ENCODE measurements around the gene FBXW7.
A peak's percentile ranks its signal among the peaks of the same experiment; 100 is the strongest.

FBXW7 gene

GRCh38 chr4:152512483-152512882, 23.4 kb downstream of the FBXW7 start:
- no peak overlapping the region for H3K4me3 ChIP-seq (ENCODE audit: low read depth, low read length)
- H3K36me3 ChIP-seq (ENCODE audit: control insufficient read depth, insufficient read depth, low read length): no peaks in the 10 kb centered on the region
- no peak overlapping the region for H3K27ac ChIP-seq (ENCODE audit: low read depth, low read length)
- peaks cover 15% of the 10 kb centered on the region for H3K4me1 ChIP-seq (ENCODE audit: control insufficient read depth, insufficient read depth, low read length)
- H3K9me3 ChIP-seq (ENCODE audit: control insufficient read depth, insufficient read depth, low read depth, low read length): no peaks in the 10 kb centered on the region
- H3K9ac ChIP-seq (ENCODE audit: low read length): no peak overlapping the region
- no peaks in the 10 kb centered on the region for H3K27me3 ChIP-seq (ENCODE audit: control insufficient read depth, insufficient read depth, low read length)

- H3K9me3 ChIP-seq (ENCODE audit: control insufficient read depth, insufficient read depth, low read depth, low read length): no peaks in the 10 kb centered on the region
- no peak overlapping the region for H3K9ac ChIP-seq (ENCODE audit: low read length)
- H3K36me3 ChIP-seq (ENCODE audit: control insufficient read depth, insufficient read depth, low read length): no peaks in the 10 kb centered on the region
- no peak overlapping the region for H3K27ac ChIP-seq (ENCODE audit: low read depth, low read length)
- no peaks in the 10 kb centered on the region for H3K27me3 ChIP-seq (ENCODE audit: control insufficient read depth, insufficient read depth, low read length)
- no peak overlapping the region for H3K4me3 ChIP-seq (ENCODE audit: low read depth, low read length)
- H3K4me1 ChIP-seq (ENCODE audit: control insufficient read depth, insufficient read depth, low read length): peaks cover 9% of the 10 kb centered on the region
These were observed 25.3 kb downstream of the FBXW7 start for GRCh38 chr4:152510349-152511147.

- Histone ChIP-seq H3K36me3 (ENCODE audit: control insufficient read depth, insufficient read depth, low read length) (no peaks in the 10 kb centered on the region), H3K4me1 (ENCODE audit: control insufficient read depth, insufficient read depth, low read length) (peaks cover 6% of the 10 kb centered on the region), H3K4me3 (ENCODE audit: low read depth, low read length) (no peak overlapping the region), H3K27ac (ENCODE audit: low read depth, low read length) (no peak overlapping the region), H3K9ac (ENCODE audit: low read length) (no peak overlapping the region), H3K27me3 (ENCODE audit: control insufficient read depth, insufficient read depth, low read length) (no peaks in the 10 kb centered on the region), H3K9me3 (ENCODE audit: control insufficient read depth, insufficient read depth, low read depth, low read length) (no peaks in the 10 kb centered on the region)
These were observed 26.2 kb downstream of the FBXW7 start for GRCh38 chr4:152509595-152510225.

- Histone ChIP-seq H3K27me3 (ENCODE audit: control insufficient read depth, insufficient read depth, low read length) (no peaks in the 10 kb centered on the region), H3K9me3 (ENCODE audit: control insufficient read depth, insufficient read depth, low read depth, low read length) (no peaks in the 10 kb centered on the region), H3K9ac (ENCODE audit: low read length) (no peak overlapping the region), H3K4me3 (ENCODE audit: low read depth, low read length) (no peak overlapping the region), H3K27ac (ENCODE audit: low read depth, low read length) (no peak overlapping the region), H3K36me3 (ENCODE audit: control insufficient read depth, insufficient read depth, low read length) (no peaks in the 10 kb centered on the region), H3K4me1 (ENCODE audit: control insufficient read depth, insufficient read depth, low read length) (no peaks in the 10 kb centered on the region)
These were observed 27.1 kb downstream of the FBXW7 start for GRCh38 chr4:152508818-152509217.

- Histone ChIP-seq H3K36me3 (ENCODE audit: control insufficient read depth, insufficient read depth, low read length) (no peaks in the 10 kb centered on the region), H3K4me3 (ENCODE audit: low read depth, low read length) (no peak overlapping the region), H3K27ac (ENCODE audit: low read depth, low read length) (no peak overlapping the region), H3K27me3 (ENCODE audit: control insufficient read depth, insufficient read depth, low read length) (no peaks in the 10 kb centered on the region), H3K4me1 (ENCODE audit: control insufficient read depth, insufficient read depth, low read length) (no peaks in the 10 kb centered on the region), H3K9me3 (ENCODE audit: control insufficient read depth, insufficient read depth, low read depth, low read length) (no peaks in the 10 kb centered on the region), H3K9ac (ENCODE audit: low read length) (no peak overlapping the region)
These were observed 27.5 kb downstream of the FBXW7 start for GRCh38 chr4:152508386-152508785.

GRCh38 chr4:152503653-152504290, 32.1 kb downstream of the FBXW7 start:
- peaks cover 9% of the 10 kb centered on the region; the same call in 1 of the 2 replicates for H3K4me1 ChIP-seq (ENCODE audit: control insufficient read depth, insufficient read depth, low read length)
- no peaks in the 10 kb centered on the region for H3K9me3 ChIP-seq (ENCODE audit: control insufficient read depth, insufficient read depth, low read depth, low read length)
- H3K4me3 ChIP-seq (ENCODE audit: low read depth, low read length): no peak overlapping the region
- H3K27ac ChIP-seq (ENCODE audit: low read depth, low read length): no peak overlapping the region
- no peaks in the 10 kb centered on the region for H3K27me3 ChIP-seq (ENCODE audit: control insufficient read depth, insufficient read depth, low read length)
- no peaks in the 10 kb centered on the region for H3K36me3 ChIP-seq (ENCODE audit: control insufficient read depth, insufficient read depth, low read length)
- H3K9ac ChIP-seq (ENCODE audit: low read length): no peak overlapping the region

- Histone ChIP-seq H3K9ac (ENCODE audit: low read length) (no peak overlapping the region), H3K27ac (ENCODE audit: low read depth, low read length) (peak overlapping the region; percentile 18; the same call in 1 of the 2 replicates), H3K27me3 (ENCODE audit: control insufficient read depth, insufficient read depth, low read length) (no peaks in the 10 kb centered on the region), H3K9me3 (ENCODE audit: control insufficient read depth, insufficient read depth, low read depth, low read length) (no peaks in the 10 kb centered on the region), H3K4me3 (ENCODE audit: low read depth, low read length) (no peak overlapping the region), H3K36me3 (ENCODE audit: control insufficient read depth, insufficient read depth, low read length) (no peaks in the 10 kb centered on the region), H3K4me1 (ENCODE audit: control insufficient read depth, insufficient read depth, low read length) (peaks cover 9% of the 10 kb centered on the region; the same call in 1 of the 2 replicates)
These were observed 33.9 kb downstream of the FBXW7 start for GRCh38 chr4:152501846-152502536.

GRCh38 chr4:152500800-152501434, 35.0 kb downstream of the FBXW7 start:
- Histone ChIP-seq H3K9ac (ENCODE audit: low read length) (no peak overlapping the region), H3K4me1 (ENCODE audit: control insufficient read depth, insufficient read depth, low read length) (peaks cover 9% of the 10 kb centered on the region; the same call in 1 of the 2 replicates), H3K27ac (ENCODE audit: low read depth, low read length) (no peak overlapping the region), H3K27me3 (ENCODE audit: control insufficient read depth, insufficient read depth, low read length) (no peaks in the 10 kb centered on the region), H3K9me3 (ENCODE audit: control insufficient read depth, insufficient read depth, low read depth, low read length) (no peaks in the 10 kb centered on the region), H3K4me3 (ENCODE audit: low read depth, low read length) (no peak overlapping the region), H3K36me3 (ENCODE audit: control insufficient read depth, insufficient read depth, low read length) (no peaks in the 10 kb centered on the region)

GRCh38 chr4:152500275-152500674, 35.6 kb downstream of the FBXW7 start:
- H3K4me3 ChIP-seq (ENCODE audit: low read depth, low read length): no peak overlapping the region

GRCh38 chr4:152499344-152499743, 36.5 kb downstream of the FBXW7 start:
- Histone ChIP-seq H3K9ac (ENCODE audit: low read length) (no peak overlapping the region), H3K4me3 (ENCODE audit: low read depth, low read length) (no peak overlapping the region), H3K27me3 (ENCODE audit: control insufficient read depth, insufficient read depth, low read length) (no peaks in the 10 kb centered on the region), H3K27ac (ENCODE audit: low read depth, low read length) (no peak overlapping the region), H3K36me3 (ENCODE audit: control insufficient read depth, insufficient read depth, low read length) (no peaks in the 10 kb centered on the region), H3K9me3 (ENCODE audit: control insufficient read depth, insufficient read depth, low read depth, low read length) (no peaks in the 10 kb centered on the region), H3K4me1 (ENCODE audit: control insufficient read depth, insufficient read depth, low read length) (peaks cover 9% of the 10 kb centered on the region; the same call in 1 of the 2 replicates)

More at GRCh38 chr4:152500275-152500674, 35.6 kb downstream of the FBXW7 start:
- Histone ChIP-seq H3K27me3 (ENCODE audit: control insufficient read depth, insufficient read depth, low read length) (no peaks in the 10 kb centered on the region), H3K9ac (ENCODE audit: low read length) (no peak overlapping the region), H3K9me3 (ENCODE audit: control insufficient read depth, insufficient read depth, low read depth, low read length) (no peaks in the 10 kb centered on the region), H3K4me1 (ENCODE audit: control insufficient read depth, insufficient read depth, low read length) (peaks cover 9% of the 10 kb centered on the region; the same call in 1 of the 2 replicates), H3K36me3 (ENCODE audit: control insufficient read depth, insufficient read depth, low read length) (no peaks in the 10 kb centered on the region), H3K27ac (ENCODE audit: low read depth, low read length) (no peak overlapping the region)
